A673 (cell line): ENCODE results near the gene GXYLT2. TPM values are rescaled to one million over a fixed set of nuclear protein-coding genes. Genes with fewer than 3 reads are reported as not detected.
A peak's percentile ranks its signal among the peaks of the same experiment; 100 is the strongest.

Experiments
- BruUV-seq: library from RNA; stranded (reverse); fragments of 400-500 nt; replicated peaks from 2 replicates; lab custom pipeline; 2021; lab: Mats Ljungman, UMichigan
- CTCF ChIA-PET: fragments of 300-600 bp; sonication (Branson Sonifier 250); formaldehyde crosslinking; loops from one replicate; lab custom pipeline; 2022; ENCODE audit warnings: antibody characterized with exemption; lab: Charles Lee
- POLR2A ChIA-PET: fragments of 300-600 bp; sonication (Branson Sonifier 250); formaldehyde crosslinking; loops from one replicate; lab custom pipeline; 2022; ENCODE audit warnings: antibody characterized with exemption; ENCODE audit not compliant: low non-redundant PET; lab: Charles Lee
- DNase-seq: peaks from one replicate; pipeline ENCODE4 v3.0.0-alpha.2; 2015; ENCODE audit warnings: low spot score
- H3K27ac ChIP-seq: fragments of 200-600 bp; sonication (generic); 2 replicates; pipeline ENCODE4 v1.5.1; 2016; ENCODE audit warnings: mixed run types, low read depth, mild to moderate bottlenecking, mixed read lengths, antibody characterized with exemption, low read length; ENCODE audit not compliant: poor library complexity, severe bottlenecking
- H3K27me3 ChIP-seq: fragments of 200-600 bp; sonication (generic); replicated peaks from 2 replicates; pipeline ENCODE4 v1.6.1; 2017; ENCODE audit warnings: mixed run types, low read depth, mild to moderate bottlenecking, mixed read lengths, antibody characterized with exemption, low read length; ENCODE audit not compliant: insufficient read depth, poor library complexity
- H3K36me3 ChIP-seq: fragments of 200-600 bp; sonication (generic); 2 replicates; pipeline ENCODE4 v1.6.1; 2016; ENCODE audit warnings: mixed run types, mild to moderate bottlenecking, mixed read lengths, antibody characterized with exemption, low read length; ENCODE audit not compliant: insufficient read depth, poor library complexity, severe bottlenecking
- H3K4me1 ChIP-seq: fragments of 200-600 bp; sonication (generic); 2 replicates; pipeline ENCODE4 v1.6.1; 2017; ENCODE audit warnings: mixed run types, mild to moderate bottlenecking, mixed read lengths, antibody characterized with exemption, low read length; ENCODE audit not compliant: insufficient read depth, poor library complexity, severe bottlenecking
- H3K4me3 ChIP-seq: fragments of 200-600 bp; sonication (generic); 2 replicates; pipeline ENCODE4 v1.5.1; 2016; ENCODE audit warnings: low read depth, mixed run types, mild to moderate bottlenecking, mixed read lengths, low read length; ENCODE audit not compliant: poor library complexity, severe bottlenecking
- H3K9me3 ChIP-seq: fragments of 200-600 bp; sonication (generic); 2 replicates; pipeline ENCODE4 v1.6.1; 2016; ENCODE audit warnings: mixed run types, low read depth, mild to moderate bottlenecking, mixed read lengths, antibody characterized with exemption, low read length; ENCODE audit not compliant: poor library complexity, severe bottlenecking
- EZH2 ChIP-seq: fragments of 200-600 bp; sonication (generic); IDR thresholded peaks from 2 replicates; pipeline ENCODE4 v1.6.1; 2017; ENCODE audit warnings: borderline replicate concordance, low read depth, mild to moderate bottlenecking, mixed read lengths, antibody characterized with exemption, low read length; ENCODE audit not compliant: poor library complexity, severe bottlenecking
- intact Hi-C: fragments of 100-400 bp; cut with micrococcal nuclease; formaldehyde crosslinking; loops from one replicate; pipeline ENCODE4 v1.10.0; 2022; ENCODE audit not compliant: unreplicated experiment
- total RNA-seq: library from RNA; stranded (reverse); gene quantifications from 2 replicates; pipeline ENCODE4 v1.2.3, GENCODE V29; 2021
- TF ChIP-seq, protein P1 (sequence below): fragments of 300-800, 200-600 bp; sonication (generic); conservative IDR thresholded peaks from 2 replicates; pipeline ENCODE4 v1.5.1; 2017; ENCODE audit warnings: low read depth, mild to moderate bottlenecking, antibody characterized with exemption, low read length, moderate library complexity, mixed read lengths

Gene GXYLT2
- total RNA-seq, 1 experiment from 2014 or later = 10.7 TPM

DNA sequence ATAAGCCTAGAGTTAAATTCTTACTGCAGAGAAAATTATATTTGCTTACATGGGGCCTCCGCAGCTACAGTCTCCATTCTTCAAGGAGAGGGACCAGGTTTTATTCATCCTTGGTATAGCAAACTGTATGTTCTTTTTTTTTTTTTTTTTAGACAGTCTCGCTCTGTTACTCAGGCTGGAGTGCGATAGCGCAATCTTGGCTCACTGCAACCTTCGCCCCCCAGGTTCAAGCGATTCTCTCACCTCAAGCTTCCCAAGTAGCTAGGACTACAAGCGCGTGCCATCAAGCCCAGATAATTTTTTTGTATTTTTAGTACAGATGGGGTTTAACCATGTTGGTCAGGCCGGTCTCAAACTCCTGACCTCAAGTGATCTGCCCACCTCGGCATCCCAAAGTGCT lies 41.7 kb upstream of the GXYLT2 start:
- no peaks in the 10 kb centered on the region for H3K4me1 ChIP-seq
- no peak for DNase-seq
- ChIA-PET POLR2A (no interaction called here), CTCF (no interaction called here)
- H3K36me3 ChIP-seq = no peaks in the 10 kb centered on the region
- no TSS peak for BruUV-seq
- H3K27ac ChIP-seq = no peak overlapping the region
- no peaks in the 10 kb centered on the region for H3K9me3 ChIP-seq
- no peak overlapping the region for H3K4me3 ChIP-seq
- H3K27me3 ChIP-seq = no peaks in the 10 kb centered on the region
- intact Hi-C loops = loop anchor here (5.0 kb wide), 2 partner anchors 41 to 246 kb away; partner anchors contain the start of gene GXYLT2
- TF ChIP-seq, protein P1, sequence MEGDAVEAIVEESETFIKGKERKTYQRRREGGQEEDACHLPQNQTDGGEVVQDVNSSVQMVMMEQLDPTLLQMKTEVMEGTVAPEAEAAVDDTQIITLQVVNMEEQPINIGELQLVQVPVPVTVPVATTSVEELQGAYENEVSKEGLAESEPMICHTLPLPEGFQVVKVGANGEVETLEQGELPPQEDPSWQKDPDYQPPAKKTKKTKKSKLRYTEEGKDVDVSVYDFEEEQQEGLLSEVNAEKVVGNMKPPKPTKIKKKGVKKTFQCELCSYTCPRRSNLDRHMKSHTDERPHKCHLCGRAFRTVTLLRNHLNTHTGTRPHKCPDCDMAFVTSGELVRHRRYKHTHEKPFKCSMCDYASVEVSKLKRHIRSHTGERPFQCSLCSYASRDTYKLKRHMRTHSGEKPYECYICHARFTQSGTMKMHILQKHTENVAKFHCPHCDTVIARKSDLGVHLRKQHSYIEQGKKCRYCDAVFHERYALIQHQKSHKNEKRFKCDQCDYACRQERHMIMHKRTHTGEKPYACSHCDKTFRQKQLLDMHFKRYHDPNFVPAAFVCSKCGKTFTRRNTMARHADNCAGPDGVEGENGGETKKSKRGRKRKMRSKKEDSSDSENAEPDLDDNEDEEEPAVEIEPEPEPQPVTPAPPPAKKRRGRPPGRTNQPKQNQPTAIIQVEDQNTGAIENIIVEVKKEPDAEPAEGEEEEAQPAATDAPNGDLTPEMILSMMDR = no peak
- TF ChIP-seq EZH2 = no peak

DNA sequence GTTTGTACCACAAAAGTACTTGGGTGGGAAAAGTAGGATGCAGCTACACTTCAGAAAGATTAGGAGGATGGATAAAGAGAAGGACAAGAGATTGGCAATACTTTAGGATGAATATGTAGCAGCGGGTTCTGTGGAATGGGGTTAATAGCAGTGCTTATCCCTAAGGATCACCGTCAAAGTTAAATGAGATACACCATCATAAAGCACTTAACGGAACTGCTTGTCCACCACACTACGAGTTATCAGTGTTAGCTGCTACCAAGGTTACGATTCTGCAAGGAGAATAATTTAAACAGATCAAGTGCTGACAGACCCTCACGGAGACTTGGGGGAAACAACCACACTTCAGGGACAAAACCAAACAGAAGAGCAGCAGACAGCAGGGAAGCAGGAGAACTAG lies 40.6 kb upstream of the GXYLT2 start:
- TF ChIP-seq, protein P1 = no peak
- no peak for TF ChIP-seq EZH2
- intact Hi-C loops = loop anchor here (5.0 kb wide), 2 partner anchors 40 to 245 kb away; partner anchors contain the start of gene GXYLT2
- CTCF ChIA-PET = no interaction called here
- POLR2A ChIA-PET = no interaction called here
- H3K27me3 ChIP-seq = no peaks in the 10 kb centered on the region
- H3K27ac ChIP-seq = no peak overlapping the region
- H3K4me1 ChIP-seq = no peaks in the 10 kb centered on the region
- H3K36me3 ChIP-seq = no peaks in the 10 kb centered on the region
- H3K4me3 ChIP-seq = peak overlapping the region; percentile 67
- no peak for DNase-seq
- no peaks in the 10 kb centered on the region for H3K9me3 ChIP-seq
- no TSS peak for BruUV-seq

DNA sequence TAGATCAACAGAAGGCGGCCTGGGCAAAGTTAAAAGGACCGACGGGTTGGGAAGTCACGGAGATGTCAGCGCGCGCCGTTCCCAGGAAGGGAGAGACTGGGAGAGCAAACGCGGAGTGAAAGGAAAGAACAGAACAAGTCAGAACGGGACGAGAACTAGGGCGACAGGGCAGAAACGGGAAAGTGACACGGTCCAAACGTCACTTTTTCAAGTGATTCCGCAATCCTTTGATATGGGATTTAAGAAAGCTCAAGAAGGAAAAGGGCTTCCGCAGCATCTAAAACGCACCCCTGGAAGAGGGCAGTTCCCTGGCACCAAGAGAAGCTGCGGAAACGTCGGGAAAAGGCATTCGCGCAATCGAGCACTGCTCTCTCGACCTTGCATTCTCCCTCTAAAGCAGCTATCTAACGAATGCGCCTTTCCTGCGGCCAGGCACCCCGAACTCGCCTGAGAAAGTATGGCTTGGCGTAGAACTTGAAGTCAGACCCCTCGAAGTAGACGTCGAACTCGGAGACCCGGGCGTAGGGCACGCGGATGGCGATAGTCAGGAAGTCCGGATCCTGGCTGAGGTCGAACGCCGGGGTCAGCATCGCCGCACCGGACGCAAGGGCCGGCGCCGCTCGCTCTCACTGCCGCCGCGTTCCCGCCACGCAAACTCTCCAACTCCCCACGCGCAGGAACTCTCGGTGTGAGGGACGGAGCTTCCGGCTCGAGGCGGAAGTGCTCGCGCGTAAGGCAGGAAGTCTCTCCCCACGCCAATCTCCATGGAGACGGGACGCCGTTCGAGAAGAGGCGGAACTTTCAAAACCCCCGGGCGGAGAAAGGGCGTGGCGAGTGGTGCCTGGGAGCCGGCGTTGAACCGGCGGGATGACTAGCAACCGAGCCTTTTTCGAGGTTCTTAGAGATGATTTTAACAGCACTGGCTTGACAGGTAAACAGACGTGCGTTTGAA lies 39.8 kb upstream of the GXYLT2 start, which contains the start of gene SHQ1:
SHQ1 (minus strand) TSS at position 695 of the 952 bp plus-strand sequence; CDS start at position 590, 105 bp downstream.
- intact Hi-C loops = loop anchor here (5.0 kb wide), 2 partner anchors 39 to 244 kb away; partner anchors contain the start of gene GXYLT2
- Histone ChIP-seq H3K27ac (peak within 1 kb of the TSS; percentile 57), H3K27me3 (no peaks in the 10 kb centered on the region), H3K4me1 (no peaks in the 10 kb centered on the region), H3K36me3 (no peaks in the 10 kb centered on the region), H3K9me3 (no peaks in the 10 kb centered on the region), H3K4me3 (peak within 1 kb of the TSS; percentile 67)
- DNase-seq = peak; percentile 94
- ChIA-PET CTCF (no interaction called here), POLR2A (no interaction called here)
- TF ChIP-seq, protein P1 = no peak
- TF ChIP-seq EZH2 = no peak
- TSS peak; percentile 48 for BruUV-seq
